A673 (cell line): Measurements from ENCODE around the gene PCSK1N. TPM values are rescaled to one million over a fixed set of nuclear protein-coding genes. Genes with fewer than 3 reads are reported as not detected.

Experiments
- BruUV-seq: library from RNA; stranded (reverse); fragments of 400-500 nt; replicated peaks from 2 replicates; lab custom pipeline; 2021; lab: Mats Ljungman, UMichigan
- CTCF ChIA-PET: fragments of 300-600 bp; sonication (Branson Sonifier 250); formaldehyde crosslinking; loops from one replicate; lab custom pipeline; 2022; ENCODE audit warnings: antibody characterized with exemption; lab: Charles Lee
- POLR2A ChIA-PET: fragments of 300-600 bp; sonication (Branson Sonifier 250); formaldehyde crosslinking; loops from one replicate; lab custom pipeline; 2022; ENCODE audit warnings: antibody characterized with exemption; ENCODE audit not compliant: low non-redundant PET; lab: Charles Lee
- DNase-seq: peaks from one replicate; pipeline ENCODE4 v3.0.0-alpha.2; 2015; ENCODE audit warnings: low spot score
- H3K27ac ChIP-seq: fragments of 200-600 bp; sonication (generic); 2 replicates; pipeline ENCODE4 v1.5.1; 2016; ENCODE audit warnings: mixed run types, low read depth, mild to moderate bottlenecking, mixed read lengths, antibody characterized with exemption, low read length; ENCODE audit not compliant: poor library complexity, severe bottlenecking
- H3K27me3 ChIP-seq: fragments of 200-600 bp; sonication (generic); replicated peaks from 2 replicates; pipeline ENCODE4 v1.6.1; 2017; ENCODE audit warnings: mixed run types, low read depth, mild to moderate bottlenecking, mixed read lengths, antibody characterized with exemption, low read length; ENCODE audit not compliant: insufficient read depth, poor library complexity
- H3K36me3 ChIP-seq: fragments of 200-600 bp; sonication (generic); 2 replicates; pipeline ENCODE4 v1.6.1; 2016; ENCODE audit warnings: mixed run types, mild to moderate bottlenecking, mixed read lengths, antibody characterized with exemption, low read length; ENCODE audit not compliant: insufficient read depth, poor library complexity, severe bottlenecking
- H3K4me1 ChIP-seq: fragments of 200-600 bp; sonication (generic); 2 replicates; pipeline ENCODE4 v1.6.1; 2017; ENCODE audit warnings: mixed run types, mild to moderate bottlenecking, mixed read lengths, antibody characterized with exemption, low read length; ENCODE audit not compliant: insufficient read depth, poor library complexity, severe bottlenecking
- H3K4me3 ChIP-seq: fragments of 200-600 bp; sonication (generic); 2 replicates; pipeline ENCODE4 v1.5.1; 2016; ENCODE audit warnings: low read depth, mixed run types, mild to moderate bottlenecking, mixed read lengths, low read length; ENCODE audit not compliant: poor library complexity, severe bottlenecking
- H3K9me3 ChIP-seq: fragments of 200-600 bp; sonication (generic); 2 replicates; pipeline ENCODE4 v1.6.1; 2016; ENCODE audit warnings: mixed run types, low read depth, mild to moderate bottlenecking, mixed read lengths, antibody characterized with exemption, low read length; ENCODE audit not compliant: poor library complexity, severe bottlenecking
- CTCF ChIP-seq: fragments of 300-800, 200-600 bp; sonication (generic); conservative IDR thresholded peaks from 2 replicates; pipeline ENCODE4 v1.5.1; 2017; ENCODE audit warnings: low read depth, mild to moderate bottlenecking, antibody characterized with exemption, low read length, moderate library complexity, mixed read lengths
- EZH2 ChIP-seq: fragments of 200-600 bp; sonication (generic); IDR thresholded peaks from 2 replicates; pipeline ENCODE4 v1.6.1; 2017; ENCODE audit warnings: borderline replicate concordance, low read depth, mild to moderate bottlenecking, mixed read lengths, antibody characterized with exemption, low read length; ENCODE audit not compliant: poor library complexity, severe bottlenecking
- intact Hi-C: fragments of 100-400 bp; cut with micrococcal nuclease; formaldehyde crosslinking; loops from one replicate; pipeline ENCODE4 v1.10.0; 2022; ENCODE audit not compliant: unreplicated experiment
- total RNA-seq: library from RNA; stranded (reverse); gene quantifications from 2 replicates; pipeline ENCODE4 v1.2.3, GENCODE V29; 2021

Gene PCSK1N
- total RNA-seq, 1 experiment from 2014 or later: 16.9 TPM

GRCh38 chrX:48834383-48834709, 1.1 kb downstream of the PCSK1N start:
- H3K4me3 ChIP-seq: peak overlapping the region; percentile 59
- TF ChIP-seq EZH2 (no peak), CTCF (no peak)
- no peaks in the 10 kb centered on the region for H3K4me1 ChIP-seq
- intact Hi-C loops: no loop called here
- CTCF ChIA-PET: no interaction called here
- no peaks in the 10 kb centered on the region for H3K27me3 ChIP-seq
- no peaks in the 10 kb centered on the region for H3K36me3 ChIP-seq
- POLR2A ChIA-PET: interaction anchor here (0.6 to 0.7 kb wide), 2 partner anchors 103 to 1603 kb away, joined by 4 to 9 read pairs; no protein-coding TSS in a partner anchor
- no peaks in the 10 kb centered on the region for H3K9me3 ChIP-seq
- no peak for DNase-seq
- TSS peak; percentile 81 for BruUV-seq
- H3K27ac ChIP-seq: no peak overlapping the region

- Histone ChIP-seq H3K9me3 (no peaks in the 10 kb centered on the region), H3K4me3 (no peak overlapping the region), H3K27me3 (no peaks in the 10 kb centered on the region), H3K4me1 (no peaks in the 10 kb centered on the region), H3K36me3 (no peaks in the 10 kb centered on the region), H3K27ac (no peak overlapping the region)
- intact Hi-C loops: no loop called here
- DNase-seq: no peak
- POLR2A ChIA-PET: no interaction called here
- TF ChIP-seq EZH2 (no peak), CTCF (0 out of 2 replicates have a peak, but pooled peaks have one; percentile 16)
- BruUV-seq: no TSS peak
- CTCF ChIA-PET: no interaction called here
Observed at GRCh38 chrX:48833542-48834138, 1.8 kb downstream of the PCSK1N start.

GRCh38 chrX:48831909-48832291, 3.5 kb downstream of the PCSK1N start:
- POLR2A ChIA-PET: no interaction called here
- Histone ChIP-seq H3K4me1 (no peaks in the 10 kb centered on the region), H3K27me3 (no peaks in the 10 kb centered on the region), H3K9me3 (no peaks in the 10 kb centered on the region), H3K27ac (no peak overlapping the region), H3K4me3 (no peak overlapping the region), H3K36me3 (no peaks in the 10 kb centered on the region)
- no TSS peak for BruUV-seq
- DNase-seq: no peak
- no peak for TF ChIP-seq EZH2
- no peak for TF ChIP-seq CTCF
- intact Hi-C loops: no loop called here
- CTCF ChIA-PET: no interaction called here
